HepG2 (cell line): ENCODE measurements around the gene KRTAP20-4. TPM values are rescaled to one million over a fixed set of nuclear protein-coding genes. Genes with fewer than 3 reads are reported as not detected.

Source experiments
- ATAC-seq: fragments of 200-7000 bp; cut with Tn5 transposase; 3 replicates; pipeline ENCODE4 v1.9.1; 2020; ENCODE audit warnings: mild to moderate bottlenecking, moderate library complexity
- BruUV-seq: library from RNA; stranded (reverse); fragments of 400-500 nt; replicated peaks from 2 replicates; lab custom pipeline; 2021; lab: Mats Ljungman, UMichigan
- CTCF ChIA-PET: fragments of 300-600 bp; formaldehyde crosslinking; extraction: SDS; loops from one replicate; lab custom pipeline; 2021; ENCODE audit warnings: low total read pairs, inconsistent platforms, low intra/inter-chr PET ratio; lab: Yijun Ruan, JAX
- POLR2A ChIA-PET: fragments of 350-600 bp; sonication (Branson Sonifier 250); formaldehyde crosslinking; loops from one replicate; lab custom pipeline; 2020; ENCODE audit warnings: antibody characterized with exemption, inconsistent platforms; lab: Yijun Ruan, JAX
- DNase-seq: peaks from one replicate; pipeline ENCODE4 v3.0.0-alpha.2; 2015; ENCODE audit warnings: low spot score
- FAIRE-seq: peaks from 3 replicates; lab custom pipeline; 2011; peaks lifted over from hg19 to GRCh38; lab: Jason Lieb, UNC
- H2AFZ ChIP-seq: one replicate; pipeline ENCODE4 v1.6.1; 2011; ENCODE audit warnings: low read length, inconsistent platforms
- H3K27ac ChIP-seq: fragments of 300-600 bp; 3 replicates; pipeline ENCODE4 v1.8.0; 2011; ENCODE audit warnings: mixed run types, mild to moderate bottlenecking, mixed read lengths, low read length, inconsistent platforms; ENCODE audit not compliant: insufficient read depth; ENCODE audit errors: extremely low read length
- H3K27me3 ChIP-seq, 2 experiments: fragments of 200-600 bp in 1 of 2; 2 replicates in 1 of 2; 3 replicates in 1 of 2; pipeline versions ENCODE4 v1.6.0 to v1.8.0; 2011; ENCODE audit warnings: low read length in 2 of 2, mild to moderate bottlenecking in 2 of 2, moderate library complexity in 2 of 2, inconsistent platforms in 1 of 2; ENCODE audit not compliant: insufficient read depth in 2 of 2, control insufficient read depth in 1 of 2
- H3K36me3 ChIP-seq, 2 experiments: fragments of 200-600 bp in 1 of 2; replicated peaks in 1 of 2; 2 replicates in 1 of 2; 3 replicates in 1 of 2; pipeline versions ENCODE4 v1.5.1 to v1.8.0; 2011; ENCODE audit warnings: low read length in 2 of 2, inconsistent platforms in 1 of 2; ENCODE audit not compliant: insufficient read depth in 2 of 2, control insufficient read depth in 1 of 2
- H3K4me1 ChIP-seq: 2 replicates; pipeline ENCODE4 v1.5.1; 2012; ENCODE audit warnings: low read length, inconsistent platforms; ENCODE audit not compliant: insufficient read depth
- H3K4me2 ChIP-seq: 2 replicates; pipeline ENCODE4 v1.6.0; 2011; ENCODE audit warnings: low read depth, low read length, inconsistent platforms
- H3K4me3 ChIP-seq, 3 experiments: fragments of 200-600 bp in 1 of 3; sonication (generic), shearing (Covaris generic) in 1 of 3; replicated peaks in 1 of 3; 2 replicates each; pipeline ENCODE4 v1.5.1; 2011 to 2016; ENCODE audit warnings: low read length in 3 of 3, inconsistent platforms in 2 of 3, low read depth in 2 of 3, mild to moderate bottlenecking in 2 of 3, control low read depth in 1 of 3, mixed read lengths in 1 of 3; ENCODE audit not compliant: insufficient read depth in 1 of 3
- H3K79me2 ChIP-seq: one replicate; pipeline ENCODE4 v1.6.1; 2011; ENCODE audit warnings: low read length, inconsistent platforms; ENCODE audit not compliant: insufficient read depth
- H3K9ac ChIP-seq: 2 replicates; pipeline ENCODE4 v1.6.0; 2011; ENCODE audit warnings: mild to moderate bottlenecking, low read depth, low read length, inconsistent platforms; ENCODE audit not compliant: insufficient read depth
- H3K9me3 ChIP-seq: 2 replicates; pipeline ENCODE4 v1.5.1; 2012; ENCODE audit warnings: mild to moderate bottlenecking, low read length
- H4K20me1 ChIP-seq: 2 replicates; pipeline ENCODE4 v1.6.0; 2011; ENCODE audit warnings: inconsistent platforms, mild to moderate bottlenecking, low read length, moderate library complexity; ENCODE audit not compliant: insufficient read depth
- CEBPB ChIP-seq: IDR thresholded peaks from 2 replicates; pipeline ENCODE4 v1.6.1; 2011; ENCODE audit warnings: low read depth, low read length, improper control_type of control experiment, borderline replicate concordance
- ETV5 ChIP-seq: IDR thresholded peaks from 2 replicates; pipeline ENCODE4 v1.6.1; 2018; ENCODE audit warnings: missing biosample characterization, missing genetic modification reagents, inconsistent platforms, borderline replicate concordance
- GABPB1 ChIP-seq: IDR thresholded peaks from 2 replicates; pipeline ENCODE4 v1.6.1; 2016; ENCODE audit warnings: mild to moderate bottlenecking, missing genetic modification reagents, moderate library complexity, missing compliant biosample characterization
- HDAC1 ChIP-seq: sonication (generic); formaldehyde crosslinking; IDR thresholded peaks from 2 replicates; pipeline ENCODE4 v1.5.1; 2020; ENCODE audit warnings: mild to moderate bottlenecking, missing genetic modification reagents
- KAT2B ChIP-seq: fragments of 150-350 bp; IDR thresholded peaks from 2 replicates; pipeline ENCODE4 v1.6.1; 2014; ENCODE audit warnings: low read depth, low read length, borderline replicate concordance
- KLF6 ChIP-seq: IDR thresholded peaks from 2 replicates; pipeline ENCODE4 v1.8.0; 2016; ENCODE audit warnings: missing biosample characterization, missing genetic modification reagents
- MXD4 ChIP-seq: IDR thresholded peaks from 2 replicates; pipeline ENCODE4 v1.6.1; 2016; ENCODE audit warnings: mild to moderate bottlenecking, missing biosample characterization, missing genetic modification reagents
- SPEN ChIP-seq: sonication (generic); formaldehyde crosslinking; IDR thresholded peaks from 2 replicates; pipeline ENCODE4 v1.5.1; 2020; ENCODE audit warnings: low read depth, mild to moderate bottlenecking, missing genetic modification reagents
- ZIK1 ChIP-seq: sonication (generic); formaldehyde crosslinking; IDR thresholded peaks from 2 replicates; pipeline ENCODE4 v1.5.0; 2020; ENCODE audit warnings: mild to moderate bottlenecking, low read depth, missing genetic modification reagents, borderline replicate concordance
- ZNF446 ChIP-seq: sonication (generic); formaldehyde crosslinking; IDR thresholded peaks from 2 replicates; pipeline ENCODE4 v1.5.0; 2020; ENCODE audit warnings: mild to moderate bottlenecking, missing genetic modification reagents
- ZNF615 ChIP-seq: sonication (generic); formaldehyde crosslinking; IDR thresholded peaks from 2 replicates; pipeline ENCODE4 v1.5.0; 2020; ENCODE audit warnings: mild to moderate bottlenecking, missing genetic modification reagents, borderline replicate concordance
- WGBS: methylation state at CpG from one replicate; pipeline ENCODE4 v1.1.6; 2017; ENCODE audit warnings: low lambda C conversion rate; 5-methylcytosine and 5-hydroxymethylcytosine counted together
- in situ Hi-C: cut with HindIII; loops from 2 replicates; pipeline ENCODE4 v1.10.0; 2017; ENCODE audit warnings: low pct_unique_long_range_greater_than_20kb; ENCODE audit not compliant: extremely low pct_ligation_motif_present
- intact Hi-C: fragments of 100-400 bp; cut with micrococcal nuclease; formaldehyde crosslinking; loops from one replicate; pipeline ENCODE4 v1.10.0; 2022; ENCODE audit not compliant: unreplicated experiment
- polyA plus RNA-seq, 8 experiments: library from polyadenylated mRNA; depleted of rRNA in 3 of 8; stranded (reverse) in 7 of 8; unstranded in 1 of 8; fragments of >200 nt; fragmentation: Illumina TruSeq in 4 of 8; extraction: Trizol in 4 of 8; gene quantifications; 2 replicates each; pipeline versions ENCODE4 v1.2.1 to v1.2.3, GENCODE V29; 2011 to 2016; ENCODE audit warnings: low read depth in 4 of 8, missing spikeins in 1 of 8, mixed read lengths in 1 of 8; ENCODE audit not compliant: insufficient read depth in 1 of 8
- total RNA-seq, 5 experiments: library from RNA; depleted of rRNA; stranded (reverse); fragments of >200 nt; fragmentation: Illumina TruSeq; extraction: Trizol; gene quantifications; 2 replicates each; pipeline ENCODE4 v1.2.3, GENCODE V29; 2016; ENCODE audit warnings: low read depth in 1 of 5
- TF ChIP-seq, protein P1 (sequence below): IDR thresholded peaks from 2 replicates; pipeline ENCODE4 v1.6.1; 2012; ENCODE audit warnings: low read depth, low read length, improper control_type of control experiment

KRTAP20-4 gene
- total and polyA plus RNA-seq, 2 of the 13 experiments (the other 11 are each of a cell fraction or from before 2014, with no cell fraction given): not detected

DNA sequence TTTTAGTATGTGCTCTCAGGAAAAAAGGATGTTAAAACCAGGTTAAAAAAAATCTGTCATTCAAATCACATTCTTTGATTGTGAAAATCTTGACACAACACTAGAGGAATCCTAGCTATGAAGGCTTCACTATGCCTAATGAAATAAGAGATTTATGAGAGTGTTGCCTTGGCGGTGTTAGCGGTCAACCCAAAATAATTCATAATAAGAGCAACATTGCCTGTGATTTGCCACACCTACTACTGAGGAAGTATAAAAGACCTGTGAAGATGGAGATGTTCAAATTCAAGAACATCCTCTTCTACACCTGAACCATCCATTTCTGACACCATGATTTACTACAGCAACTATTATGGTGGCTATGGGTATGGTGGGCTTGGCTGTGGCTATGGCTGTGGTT, 4.3 kb upstream of the KRTAP20-4 start, which contains the start of gene KRTAP20-1:
Gene KRTAP20-1 (plus strand): TSS at position 301 of the 400 bp plus-strand sequence. CDS start 30 bp downstream, at position 331.
- CTCF ChIA-PET: no interaction called here
- no peak for FAIRE-seq
- in situ Hi-C loops (no loop called here), intact Hi-C loops (no loop called here)
- Histone ChIP-seq H3K9ac (no peak within 1 kb of the TSS), H2AFZ (no peak within 1 kb of the TSS), H3K79me2 (no peaks in the 10 kb centered on the region), H3K4me3 (no peak within 1 kb of the TSS), H3K4me1 (no peaks in the 10 kb centered on the region), H3K9me3 (peaks cover 83% of the 10 kb centered on the region), H4K20me1 (no peaks in the 10 kb centered on the region), H3K27me3 (no peaks in the 10 kb centered on the region), H3K27ac (no peak within 1 kb of the TSS), H3K4me2 (no peak within 1 kb of the TSS), H3K36me3 (no peaks in the 10 kb centered on the region)
- no peak for DNase-seq
- POLR2A ChIA-PET: no interaction called here
- ATAC-seq: no peak
- BruUV-seq: no TSS peak
- WGBS: 37% methylated on average over 2 of the region's 2 CpGs
- TF ChIP-seq GABPB1 (CRISPR knock-in tag) (no peak), ZIK1 (CRISPR knock-in tag) (no peak), SPEN (CRISPR knock-in tag) (no peak), HDAC1 (no peak), CEBPB (no peak), KAT2B (no peak), ZNF446 (CRISPR knock-in tag) (no peak), ZNF615 (no peak), KLF6 (CRISPR knock-in tag) (no peak), MXD4 (CRISPR knock-in tag) (no peak), ETV5 (CRISPR knock-in tag) (no peak)
- TF ChIP-seq, protein P1, sequence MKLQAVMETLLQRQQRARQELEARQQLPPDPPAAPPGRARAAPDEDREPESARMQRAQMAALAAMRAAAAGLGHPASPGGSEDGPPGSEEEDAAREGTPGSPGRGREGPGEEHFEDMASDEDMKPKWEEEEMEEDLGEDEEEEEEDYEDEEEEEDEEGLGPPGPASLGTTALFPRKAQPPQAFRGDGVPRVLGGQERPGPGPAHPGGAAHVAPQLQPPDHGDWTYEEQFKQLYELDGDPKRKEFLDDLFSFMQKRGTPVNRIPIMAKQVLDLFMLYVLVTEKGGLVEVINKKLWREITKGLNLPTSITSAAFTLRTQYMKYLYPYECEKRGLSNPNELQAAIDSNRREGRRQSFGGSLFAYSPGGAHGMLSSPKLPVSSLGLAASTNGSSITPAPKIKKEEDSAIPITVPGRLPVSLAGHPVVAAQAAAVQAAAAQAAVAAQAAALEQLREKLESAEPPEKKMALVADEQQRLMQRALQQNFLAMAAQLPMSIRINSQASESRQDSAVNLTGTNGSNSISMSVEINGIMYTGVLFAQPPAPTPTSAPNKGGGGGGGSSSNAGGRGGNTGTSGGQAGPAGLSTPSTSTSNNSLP: no peak
